ENCODE measurements around the gene INPP5D.
"Not testable (repeated sequence)": the region's sequence is repeated elsewhere in the genome, so short reads cannot be mapped to it uniquely, and the experiment has no call there.

Gene INPP5D

DNA sequence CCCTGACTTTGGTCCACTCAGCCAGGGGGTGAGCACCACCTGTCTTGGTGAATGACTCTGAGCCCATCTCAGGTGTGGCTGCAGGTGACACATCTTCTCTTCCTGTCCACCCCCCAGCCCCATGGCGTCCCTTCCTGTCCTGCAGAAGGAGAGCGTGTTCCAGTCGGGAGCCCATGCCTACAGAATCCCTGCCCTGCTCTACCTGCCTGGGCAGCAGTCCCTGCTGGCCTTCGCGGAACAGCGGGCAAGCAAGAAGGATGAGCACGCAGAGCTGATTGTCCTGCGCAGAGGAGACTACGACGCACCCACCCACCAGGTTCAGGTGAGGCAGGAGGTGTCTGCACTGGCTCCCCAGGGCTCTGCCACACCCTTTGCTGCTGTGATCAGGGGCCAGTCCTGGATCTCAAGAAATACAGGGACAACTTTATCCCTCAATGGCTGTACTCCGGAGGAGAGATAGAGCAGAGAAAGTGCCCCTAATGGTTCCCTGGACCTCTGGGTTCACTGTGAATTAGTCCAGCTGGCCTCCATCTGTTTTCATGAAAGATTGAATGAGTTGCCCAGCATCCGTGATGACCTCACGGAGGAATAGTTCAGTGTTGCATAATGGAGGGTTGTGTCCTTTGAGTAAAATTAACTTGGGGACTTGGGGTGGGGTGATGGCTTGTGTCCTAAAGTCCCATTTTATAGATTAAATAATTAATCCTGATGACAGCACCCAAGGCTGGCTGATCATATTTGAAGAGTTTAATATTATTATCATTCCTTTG is 27.4 kb upstream of the INPP5D start, which contains the start of gene NEU2:
Gene NEU2, plus strand, starts transcription at position 122 of the 770 bp plus-strand sequence. Its CDS starts 0 bp downstream, at position 122.
- DNase-seq (ENCODE audit: low read depth in 2 of 3, low spot score in 2 of 3) = no peak

DNA sequence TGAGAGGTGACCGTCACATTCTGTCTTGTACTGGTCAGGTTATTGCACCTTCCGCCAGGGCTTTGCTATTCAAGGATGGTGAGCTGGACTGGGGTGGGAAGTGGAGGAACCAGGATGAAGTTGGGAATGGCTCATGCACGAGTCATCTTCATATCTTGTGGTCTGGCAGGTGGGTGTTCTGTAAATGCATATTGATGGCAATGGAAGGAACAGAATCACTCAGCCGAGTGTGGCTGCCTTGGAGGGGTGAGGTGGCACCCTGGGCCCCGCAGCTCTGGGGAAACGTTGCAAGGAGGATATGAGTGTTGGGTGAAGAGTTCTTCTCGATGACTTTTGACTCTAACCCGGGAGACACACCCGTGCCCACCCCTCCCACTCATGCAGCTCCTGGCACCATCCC is 26.5 kb upstream of the INPP5D start:
- no peak for DNase-seq (ENCODE audit: low read depth in 2 of 3, low spot score in 2 of 3)

DNA sequence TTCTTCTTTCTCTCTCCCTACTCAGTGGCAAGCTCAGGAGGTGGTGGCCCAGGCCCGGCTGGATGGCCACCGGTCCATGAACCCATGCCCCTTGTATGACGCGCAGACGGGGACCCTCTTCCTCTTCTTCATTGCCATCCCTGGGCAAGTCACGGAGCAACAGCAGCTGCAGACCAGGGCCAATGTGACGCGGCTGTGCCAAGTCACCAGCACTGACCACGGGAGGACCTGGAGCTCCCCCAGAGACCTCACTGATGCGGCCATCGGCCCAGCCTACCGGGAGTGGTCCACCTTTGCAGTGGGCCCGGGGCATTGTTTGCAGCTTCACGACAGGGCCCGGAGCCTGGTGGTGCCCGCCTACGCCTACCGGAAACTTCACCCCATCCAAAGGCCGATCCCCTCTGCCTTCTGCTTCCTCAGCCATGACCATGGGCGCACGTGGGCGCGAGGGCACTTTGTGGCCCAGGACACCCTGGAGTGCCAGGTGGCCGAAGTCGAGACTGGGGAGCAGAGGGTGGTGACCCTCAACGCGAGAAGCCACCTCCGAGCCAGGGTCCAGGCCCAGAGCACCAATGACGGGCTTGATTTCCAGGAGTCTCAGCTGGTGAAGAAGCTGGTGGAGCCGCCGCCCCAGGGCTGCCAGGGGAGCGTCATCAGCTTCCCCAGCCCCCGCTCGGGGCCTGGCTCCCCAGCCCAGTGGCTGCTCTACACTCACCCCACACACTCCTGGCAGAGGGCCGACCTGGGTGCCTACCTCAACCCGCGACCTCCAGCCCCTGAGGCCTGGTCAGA is 25.9 kb upstream of the INPP5D start:
- no peak for DNase-seq (ENCODE audit: low read depth in 2 of 3, low spot score in 2 of 3)

DNA sequence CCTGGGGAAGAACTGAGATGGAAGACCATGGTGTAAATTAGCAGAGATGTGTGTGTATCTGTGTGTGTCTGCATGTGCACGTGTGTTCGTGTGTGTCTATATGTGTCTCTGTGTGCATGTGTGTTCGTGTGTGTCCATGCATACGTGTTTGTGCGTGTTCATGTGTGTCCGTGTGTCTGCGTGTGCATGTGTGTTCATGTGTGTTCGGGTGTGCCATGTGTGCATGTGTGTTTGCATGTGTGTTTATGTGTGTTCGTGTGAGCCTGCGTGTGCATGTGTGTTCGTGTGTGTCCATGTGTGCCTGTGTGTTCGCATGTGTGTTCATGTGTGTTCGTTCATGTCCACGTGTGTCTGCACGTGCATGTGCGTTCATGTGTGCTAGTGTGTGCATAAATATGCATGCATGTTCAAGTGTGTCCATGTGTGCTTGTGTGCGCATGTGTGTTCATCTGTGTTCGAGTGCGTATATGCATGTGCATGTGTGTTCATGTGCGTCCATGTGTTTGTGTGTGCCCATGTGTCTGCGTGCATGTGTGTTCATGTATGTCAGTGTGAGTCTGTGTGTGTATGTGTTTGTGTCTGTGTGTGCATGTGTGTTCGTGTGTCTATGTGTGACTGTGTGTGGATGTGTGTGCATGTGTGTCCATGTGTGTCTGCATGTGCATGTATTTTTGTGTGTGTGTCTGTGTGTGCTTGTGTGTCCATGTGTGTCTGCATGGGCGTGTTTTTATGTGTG is 24.5 kb upstream of the INPP5D start:
- DNase-seq (ENCODE audit: low read depth in 2 of 3, low spot score in 2 of 3) = no peak

DNA sequence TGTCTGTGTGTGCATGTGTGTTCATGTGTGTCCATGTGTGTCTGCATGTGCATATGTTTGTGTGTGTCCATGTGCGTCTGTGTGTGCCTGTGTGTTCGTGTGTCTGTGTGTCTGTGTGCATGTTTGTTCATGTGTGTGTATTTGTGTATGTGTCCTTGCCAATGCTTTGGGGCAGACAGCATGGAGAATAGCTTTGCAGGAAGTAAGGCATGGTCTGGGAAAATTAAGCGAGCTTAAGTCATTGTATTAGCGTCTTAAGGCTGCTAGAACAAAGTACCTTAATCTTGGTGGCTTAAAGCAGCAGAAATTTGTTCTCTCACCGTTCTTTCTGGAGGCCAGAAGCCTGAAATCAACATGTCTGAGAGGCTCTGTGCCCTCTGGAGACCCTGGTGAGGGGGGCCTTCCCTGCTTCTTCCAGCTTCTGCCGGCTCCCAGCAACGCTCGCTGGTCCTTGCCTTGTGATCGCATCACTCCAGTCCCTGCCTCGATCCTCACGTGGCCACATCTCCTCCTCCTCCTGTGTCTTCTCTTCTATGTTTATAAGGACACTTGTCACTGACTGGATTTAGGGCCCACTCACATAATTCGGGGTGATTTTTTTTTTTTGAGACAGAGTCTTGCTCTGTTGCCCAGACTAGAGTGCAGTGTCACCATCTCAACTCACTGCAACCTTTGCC is 23.8 kb upstream of the INPP5D start:
- DNase-seq (ENCODE audit: low read depth in 2 of 3, low spot score in 2 of 3) = no peak

DNA sequence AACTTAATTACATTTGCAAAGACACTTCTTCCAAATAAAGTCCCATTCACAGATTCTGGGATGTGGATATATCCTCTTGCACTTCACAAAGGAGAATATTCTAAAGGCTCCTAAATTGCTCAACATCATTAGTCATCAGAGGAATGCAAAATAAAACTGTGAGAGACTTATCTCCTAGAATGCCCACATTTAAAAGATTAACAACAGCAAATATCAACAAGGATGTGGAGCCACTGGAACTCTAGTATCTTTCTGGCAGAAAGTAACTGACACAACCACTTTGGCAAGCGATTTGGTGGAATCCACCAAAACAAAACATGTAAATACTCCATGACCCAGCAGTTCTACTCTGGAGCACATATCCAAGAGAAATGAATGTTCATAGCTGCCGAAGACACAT is 23.1 kb upstream of the INPP5D start:
- DNase-seq (ENCODE audit: low read depth in 2 of 3, low spot score in 2 of 3) = no peak

DNA sequence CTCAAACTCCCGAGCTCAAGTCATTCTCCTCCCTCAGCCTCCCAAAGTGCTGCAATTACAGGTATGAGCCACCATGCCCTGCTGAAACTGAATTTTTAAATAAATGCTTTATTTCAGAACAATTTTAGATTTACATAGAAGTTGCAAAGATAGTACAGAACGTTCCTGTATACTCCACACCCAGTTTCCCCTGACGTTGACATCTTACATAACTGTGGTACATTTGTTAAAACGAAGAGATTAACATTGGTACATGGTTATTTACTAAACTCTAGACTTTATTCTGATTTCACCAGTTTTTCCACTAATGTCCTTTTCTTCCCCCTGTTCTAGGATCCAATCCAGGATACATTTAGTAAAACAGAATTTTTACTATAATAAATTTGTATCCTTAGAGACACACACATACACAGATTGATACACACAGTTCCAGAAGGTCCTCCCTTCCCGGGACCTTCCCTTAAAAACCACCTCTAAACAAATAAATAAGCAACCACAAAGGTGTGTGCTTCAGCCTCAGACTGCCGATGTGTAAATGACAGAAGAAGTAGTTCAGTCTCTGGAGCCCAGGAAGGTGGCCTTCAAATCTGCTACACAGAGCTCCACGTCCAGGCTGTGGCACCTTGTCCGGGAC is 20.8 kb upstream of the INPP5D start:
- no peak for DNase-seq (ENCODE audit: low read depth in 2 of 3, low spot score in 2 of 3)

DNA sequence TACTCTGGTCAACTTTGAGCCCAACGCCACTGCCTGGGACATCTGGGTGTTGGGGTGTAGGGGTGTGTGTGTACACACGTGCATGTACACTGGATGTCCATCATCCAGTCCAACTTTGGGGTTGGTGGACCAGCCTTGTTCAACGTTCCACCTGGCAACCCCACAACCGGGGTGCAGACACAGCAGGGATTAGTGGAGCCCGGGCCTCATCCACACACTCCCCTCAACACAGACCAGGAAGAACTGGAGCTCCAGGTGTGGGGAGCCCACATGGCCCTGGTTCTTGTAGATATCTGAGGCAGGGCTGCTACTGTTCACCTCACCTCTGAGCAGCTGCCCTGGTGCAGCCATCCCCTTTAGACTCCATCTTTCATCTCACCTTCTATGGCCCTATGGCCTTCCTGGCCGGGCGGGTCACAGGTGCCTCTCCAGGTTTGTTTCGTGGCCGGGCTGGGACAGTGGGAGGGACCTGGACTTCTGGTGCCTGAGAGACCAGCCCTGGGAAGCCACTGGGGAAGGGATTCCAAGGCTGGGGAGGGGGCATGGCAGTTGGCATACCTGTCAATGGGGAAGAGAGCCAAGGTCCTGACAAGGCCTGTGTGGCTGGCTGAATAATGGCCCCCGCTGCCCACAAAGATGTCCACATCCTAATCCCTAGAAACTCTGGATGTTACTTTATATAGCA is 20.2 kb upstream of the INPP5D start:
- DNase-seq (ENCODE audit: low read depth in 2 of 3, low spot score in 2 of 3) = no peak

DNA sequence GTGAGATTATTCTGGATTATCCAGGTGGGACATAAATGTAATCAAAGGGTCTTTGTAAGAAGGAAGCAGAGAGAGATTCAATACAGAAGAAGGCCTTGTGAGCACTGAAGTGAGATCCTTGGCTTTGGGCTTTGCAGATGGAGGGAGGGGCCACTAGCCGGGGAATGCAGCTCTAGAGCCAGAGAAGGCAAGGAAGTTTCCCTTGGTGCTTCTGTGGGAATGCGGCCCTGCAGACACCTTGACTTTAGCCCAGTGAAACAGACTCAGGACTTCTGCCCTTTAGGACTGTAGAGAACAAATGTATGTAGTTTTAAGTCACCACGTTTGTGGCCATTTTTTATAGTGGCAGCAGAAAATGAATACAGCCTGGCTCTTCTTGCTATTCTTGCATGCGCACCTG is 19.6 kb upstream of the INPP5D start:
- DNase-seq (ENCODE audit: low read depth in 2 of 3, low spot score in 2 of 3) = no peak

DNA sequence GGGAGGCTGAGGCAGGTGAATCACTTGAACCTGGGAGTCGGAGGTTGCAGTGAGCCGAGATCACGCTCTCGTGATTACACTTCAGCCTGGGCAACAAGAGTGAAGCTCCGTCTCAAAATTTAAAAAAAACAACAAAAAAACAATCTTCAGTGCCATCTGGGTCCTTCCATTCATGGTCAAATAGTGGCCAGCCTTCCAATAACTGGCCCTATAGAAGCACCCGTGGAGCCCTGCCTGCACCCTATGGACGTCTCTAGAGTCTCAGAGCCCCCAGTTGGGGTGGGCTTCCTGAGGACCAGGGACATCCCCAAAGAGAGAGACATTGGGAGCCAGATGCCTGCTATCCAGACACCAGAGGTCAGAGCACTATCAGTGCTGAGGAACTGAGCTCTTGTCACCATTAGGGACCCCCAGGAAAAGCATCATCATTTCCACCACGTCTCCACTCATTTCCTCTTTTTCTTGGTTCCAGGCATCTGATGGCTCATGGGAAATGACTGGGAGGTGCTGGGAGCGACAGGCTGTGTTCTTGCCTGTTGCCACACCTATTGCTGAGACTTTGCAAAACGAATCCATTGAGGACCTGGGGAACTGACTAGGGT is 18.3 kb upstream of the INPP5D start:
- DNase-seq (ENCODE audit: low read depth in 2 of 3, low spot score in 2 of 3) = no peak

DNA sequence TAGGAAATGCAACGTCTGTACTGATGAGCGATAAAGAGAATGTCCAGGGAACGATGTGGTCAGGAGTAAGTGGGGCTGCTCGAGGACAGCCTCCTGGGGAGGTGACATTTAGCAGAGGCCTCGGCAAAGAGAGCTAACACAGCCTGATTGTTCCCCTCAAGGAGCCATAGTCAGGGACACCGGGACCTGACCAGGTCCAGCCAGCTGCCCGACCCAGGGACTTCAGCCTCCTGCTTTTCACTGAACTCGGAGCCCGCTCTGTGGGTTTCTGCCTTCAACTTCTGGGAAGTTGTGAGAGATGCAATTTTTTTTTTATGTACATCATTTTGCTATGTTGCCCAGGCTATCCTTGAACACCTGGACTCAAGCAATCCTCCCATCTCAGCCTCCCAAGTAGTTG is 17.6 kb upstream of the INPP5D start:
- DNase-seq (ENCODE audit: low read depth in 2 of 3, low spot score in 2 of 3) = no peak

DNA sequence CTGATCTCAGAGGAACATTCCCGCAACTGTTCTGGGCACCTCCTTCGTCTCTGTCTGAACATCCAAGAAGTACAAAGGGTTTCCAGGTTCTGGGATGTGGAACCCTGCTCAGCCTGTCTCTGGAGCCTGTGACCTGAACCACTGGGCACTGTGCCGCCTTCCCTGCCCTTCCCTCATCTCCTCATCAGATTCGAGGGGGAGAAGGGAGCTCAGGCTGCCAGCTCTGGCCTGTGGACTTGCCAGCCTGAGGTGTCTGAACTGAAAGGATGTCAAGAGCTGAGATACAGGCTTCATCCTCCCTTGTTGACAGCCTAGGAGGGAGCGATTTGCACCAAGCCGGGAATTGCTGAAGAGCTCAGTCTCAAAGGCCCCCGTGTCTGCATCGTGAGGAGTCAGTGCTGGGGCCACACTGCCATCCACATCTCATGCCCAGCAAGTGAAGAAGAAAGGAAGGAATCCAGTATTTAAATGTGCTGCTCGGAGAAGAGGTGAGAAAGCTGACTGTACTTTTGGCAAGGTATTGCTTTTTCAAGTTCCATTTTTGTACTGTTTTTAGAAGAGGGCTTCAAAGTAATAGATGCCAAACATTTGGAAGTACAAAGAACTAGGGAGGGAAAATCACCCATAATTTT is 15.1 kb upstream of the INPP5D start:
- no peak for DNase-seq (ENCODE audit: low read depth in 2 of 3, low spot score in 2 of 3)

DNA sequence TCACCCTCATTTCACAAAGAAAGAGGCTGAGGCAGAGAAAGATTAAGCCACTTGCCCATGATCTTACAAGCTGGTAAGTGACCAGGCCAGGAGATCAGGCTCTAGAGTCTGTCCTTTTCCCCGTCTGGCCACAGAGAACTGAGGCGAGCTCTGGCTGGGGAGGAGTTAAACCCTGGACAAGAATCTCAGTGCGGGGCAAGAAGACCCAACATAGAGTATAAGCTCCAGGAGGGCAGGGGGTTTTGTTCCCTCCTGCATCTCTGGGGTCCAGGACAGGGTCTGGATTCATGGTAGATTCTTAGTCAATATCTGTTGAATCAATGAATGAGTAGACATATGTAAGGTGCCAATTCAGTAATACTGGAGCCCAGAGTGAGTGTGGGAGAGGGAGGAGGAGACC is 12.9 kb upstream of the INPP5D start:
- no peak for DNase-seq (ENCODE audit: low read depth in 2 of 3, low spot score in 2 of 3)

DNA sequence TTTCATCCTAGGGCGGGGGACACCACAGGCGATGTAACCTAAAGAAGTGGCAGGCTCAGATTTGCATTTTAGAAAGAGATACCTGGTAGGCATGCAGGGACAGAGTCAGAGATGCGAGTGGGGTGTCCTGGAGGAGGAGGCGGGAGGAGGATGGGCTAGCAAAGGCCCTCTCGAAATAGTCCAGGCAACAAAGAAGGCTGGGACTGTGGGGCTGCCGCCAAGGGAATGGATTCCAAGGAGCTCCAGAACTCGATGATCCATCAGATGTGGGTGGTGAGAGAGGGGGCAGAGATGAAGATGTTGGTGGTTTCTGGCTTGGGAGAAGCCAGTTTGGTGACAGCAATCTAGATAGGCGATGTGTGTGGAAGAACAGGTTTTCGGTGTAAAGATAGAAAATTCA is 12.5 kb upstream of the INPP5D start:
- no peak for DNase-seq (ENCODE audit: low read depth in 2 of 3, low spot score in 2 of 3)

DNA sequence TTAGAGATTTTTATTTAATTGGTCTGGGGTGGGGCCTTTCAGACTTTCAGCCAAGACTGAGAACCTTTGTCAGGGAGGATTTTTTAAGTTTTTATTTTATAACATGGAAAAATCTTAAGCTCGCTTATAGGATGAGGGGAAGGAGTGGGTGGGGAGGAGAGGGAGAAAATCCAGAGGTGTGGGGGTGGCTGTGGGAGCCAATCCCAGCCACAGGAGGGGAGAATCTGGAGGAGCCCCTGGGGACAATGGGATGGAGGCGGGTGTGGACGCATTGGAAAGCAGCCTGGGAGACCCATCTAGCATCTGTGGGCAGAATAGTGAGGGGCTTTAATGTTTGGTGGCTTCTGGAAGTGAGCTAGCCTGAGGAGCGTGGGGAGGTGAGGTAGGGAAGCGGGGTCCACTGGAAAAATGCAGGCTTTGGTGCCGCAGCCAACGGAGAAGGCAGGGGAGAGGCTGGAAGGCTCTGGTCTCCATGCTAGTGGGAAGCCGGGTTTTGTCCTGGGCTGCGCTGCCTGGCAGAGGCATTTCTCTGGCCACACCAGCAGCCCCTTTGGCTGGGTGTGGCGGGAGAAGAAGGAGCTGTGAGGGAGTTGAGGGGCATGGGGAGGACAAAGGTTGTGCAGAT is 11.5 kb upstream of the INPP5D start:
- no peak for DNase-seq (ENCODE audit: low read depth in 2 of 3, low spot score in 2 of 3)

DNA sequence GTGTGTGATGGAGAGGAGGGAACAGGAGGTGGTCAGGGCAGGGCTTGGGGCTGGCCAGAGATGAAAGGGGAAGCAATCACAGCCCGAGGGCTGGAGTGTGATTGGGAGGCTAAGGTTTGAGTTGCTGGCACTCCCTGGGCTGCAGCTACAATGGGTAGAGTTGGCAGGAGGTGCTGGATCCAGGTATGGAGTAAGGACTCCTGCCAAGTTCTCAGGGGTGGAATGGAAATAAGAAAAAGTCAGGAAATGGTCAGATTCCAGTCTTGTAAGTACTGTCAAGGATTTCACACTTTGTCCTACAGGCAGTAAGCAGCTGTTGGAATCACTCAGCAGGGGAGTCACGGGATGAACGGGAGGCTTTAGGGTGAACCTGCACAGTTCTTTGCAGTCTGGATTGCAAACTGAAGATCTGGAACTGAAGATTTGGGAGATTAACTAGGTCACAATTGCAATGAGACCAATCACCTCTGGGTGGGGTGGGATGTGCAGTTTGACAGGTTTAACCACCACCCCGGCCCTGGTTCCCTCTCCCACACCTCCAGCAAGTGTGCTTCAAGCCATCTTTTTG is 10.9 kb upstream of the INPP5D start:
- no peak for DNase-seq (ENCODE audit: low read depth in 2 of 3, low spot score in 2 of 3)

DNA sequence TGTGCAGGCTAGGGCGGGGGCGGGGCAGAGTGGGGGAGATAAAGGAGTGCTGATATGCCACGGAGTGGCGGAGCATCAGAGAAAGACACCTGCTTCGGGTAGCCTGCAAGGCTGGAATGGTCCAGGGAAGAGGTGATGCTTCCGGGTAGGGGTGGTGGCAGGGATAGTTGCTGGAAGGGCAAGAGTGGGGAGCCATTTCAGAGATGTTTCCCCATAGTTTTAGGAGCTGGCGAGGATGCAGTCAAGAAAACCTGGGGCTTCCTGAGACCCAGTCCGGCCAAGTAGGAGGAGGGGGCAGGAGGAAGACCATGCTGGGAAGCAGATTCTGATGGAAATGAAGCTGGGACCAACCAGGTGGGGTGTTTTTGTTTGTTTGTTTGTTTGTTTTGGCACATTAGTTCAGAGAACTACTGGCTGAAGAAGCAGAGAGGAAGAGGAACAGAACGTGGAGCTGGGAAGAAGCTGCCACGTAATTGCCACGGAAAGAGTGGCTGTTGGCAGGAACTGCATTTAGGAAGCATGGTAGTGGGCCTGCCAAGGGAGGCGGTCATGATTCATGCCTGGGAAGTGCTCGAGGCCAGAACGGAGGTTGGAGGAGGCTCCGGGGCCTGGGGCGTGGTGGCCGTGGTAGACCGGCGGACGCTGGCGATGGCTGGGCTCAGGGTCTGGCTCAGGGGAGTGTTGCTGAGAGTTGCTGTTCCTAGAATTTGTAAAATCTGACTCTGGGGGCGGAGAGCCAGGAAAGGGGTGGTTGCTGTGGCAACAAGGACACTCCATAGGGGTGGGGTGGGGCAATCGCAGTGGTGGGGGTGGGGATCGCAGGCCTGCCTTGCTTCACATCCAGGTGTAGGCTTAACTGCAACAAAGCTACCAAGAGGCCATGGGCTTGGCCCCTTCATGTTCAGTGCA is 8.6 kb upstream of the INPP5D start:
- no peak for DNase-seq (ENCODE audit: low read depth in 2 of 3, low spot score in 2 of 3)

DNA sequence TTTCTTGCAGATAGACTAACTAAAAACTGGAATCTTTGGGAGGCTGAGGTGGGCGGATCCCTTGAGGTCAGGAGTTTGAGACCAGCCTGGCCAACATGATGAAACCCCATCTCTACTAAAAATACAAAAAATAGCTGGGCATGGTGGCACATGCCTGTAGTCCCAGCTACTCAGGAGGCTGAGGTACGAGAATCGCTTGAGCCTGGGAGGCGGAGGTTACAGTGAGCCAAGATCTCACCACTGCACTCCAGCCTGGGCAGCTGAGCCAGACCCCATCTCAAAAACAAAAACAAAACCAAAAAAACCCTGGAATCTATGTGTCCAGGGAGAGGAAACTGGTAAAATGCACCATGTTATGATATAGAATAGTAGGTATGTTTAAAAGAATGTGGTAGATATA is 7.6 kb upstream of the INPP5D start:
- not testable (repeated sequence) for DNase-seq (ENCODE audit: low read depth in 2 of 3, low spot score in 2 of 3)
